ENCODE data around the gene PCBP3.
"Not testable (repeated sequence)": the region's sequence is repeated elsewhere in the genome, so short reads cannot be mapped to it uniquely, and the experiment has no call there.

The PCBP3 gene

DNA sequence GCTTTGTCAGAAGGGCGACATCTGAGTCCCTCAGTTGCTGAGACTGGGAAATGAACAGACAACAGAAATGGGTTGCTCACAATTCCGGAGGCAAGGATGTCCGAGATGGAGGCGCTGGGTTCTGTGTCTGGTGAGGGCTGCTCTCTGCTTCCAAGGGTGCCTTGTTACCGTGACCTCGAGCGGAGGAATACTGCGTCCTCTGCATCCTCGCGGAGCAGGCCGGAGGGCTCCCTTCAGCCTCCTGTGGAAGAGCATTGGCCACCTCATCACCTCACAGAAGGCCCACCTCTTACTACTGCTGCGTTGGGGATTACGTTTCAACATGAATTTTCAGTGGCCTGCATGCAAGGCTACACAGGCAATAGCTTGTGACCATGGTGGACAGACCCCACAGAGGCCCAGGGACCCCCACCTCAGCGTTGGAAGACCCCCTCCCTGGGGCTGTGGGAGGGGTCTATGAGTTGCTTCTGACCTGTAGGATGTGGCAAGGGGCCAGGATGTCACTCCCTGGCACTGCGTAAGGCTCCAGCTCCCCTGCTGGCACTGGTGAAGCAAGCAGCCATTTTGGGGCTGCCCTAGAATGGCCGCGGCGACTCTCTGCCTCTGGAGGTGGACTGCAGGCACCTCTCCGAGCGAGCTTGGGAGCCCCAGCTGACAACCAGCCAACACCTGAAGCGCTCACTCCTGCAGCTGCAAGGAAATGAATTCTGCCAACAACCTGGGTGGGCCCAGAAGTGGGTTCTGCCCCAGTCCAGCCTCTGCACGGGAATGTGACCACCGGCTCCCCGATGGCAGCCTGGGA lies 301.7 kb downstream of the PCBP3 start:
- DNase-seq (ENCODE audit: low read depth in 2 of 2): no peak

DNA sequence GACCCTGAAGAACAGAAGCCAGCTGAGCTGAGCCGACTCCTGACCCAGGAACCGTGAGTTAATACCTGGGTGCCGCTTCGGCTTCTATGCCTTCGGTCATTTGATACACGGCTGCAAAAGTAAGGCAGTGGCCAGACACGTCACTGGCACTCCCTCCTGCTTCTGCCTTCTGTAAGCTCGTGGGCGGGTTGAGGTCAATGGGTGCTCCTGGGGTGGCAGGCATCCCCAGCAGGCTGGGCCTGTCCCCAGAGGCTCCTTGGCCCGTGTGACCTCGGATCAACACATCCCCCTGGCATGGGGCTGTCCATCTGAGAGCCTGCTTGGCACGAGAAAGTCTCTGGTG lies 302.3 kb downstream of the PCBP3 start:
- no peak for DNase-seq (ENCODE audit: low read depth in 2 of 2)

DNA sequence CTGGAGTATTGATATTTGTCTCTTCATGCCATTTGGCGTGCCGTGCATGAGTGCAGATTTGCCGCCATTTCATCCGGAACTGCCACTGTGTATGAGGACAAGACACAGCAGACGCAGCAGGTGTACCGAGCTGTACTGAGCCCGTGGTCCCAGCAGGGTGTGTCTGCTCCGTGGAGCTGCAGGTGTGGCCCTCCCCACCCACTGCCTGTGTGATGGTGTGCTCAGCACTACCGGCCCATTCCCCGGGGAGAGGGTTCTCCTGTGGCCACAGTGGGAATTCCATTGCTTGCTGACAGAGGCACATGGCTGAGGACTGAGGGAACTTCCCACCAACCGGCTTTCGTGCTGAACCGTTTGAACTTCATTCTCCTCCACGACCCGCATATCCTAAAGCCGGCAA lies 303.8 kb downstream of the PCBP3 start:
- DNase-seq (ENCODE audit: low read depth in 2 of 2): no peak

DNA sequence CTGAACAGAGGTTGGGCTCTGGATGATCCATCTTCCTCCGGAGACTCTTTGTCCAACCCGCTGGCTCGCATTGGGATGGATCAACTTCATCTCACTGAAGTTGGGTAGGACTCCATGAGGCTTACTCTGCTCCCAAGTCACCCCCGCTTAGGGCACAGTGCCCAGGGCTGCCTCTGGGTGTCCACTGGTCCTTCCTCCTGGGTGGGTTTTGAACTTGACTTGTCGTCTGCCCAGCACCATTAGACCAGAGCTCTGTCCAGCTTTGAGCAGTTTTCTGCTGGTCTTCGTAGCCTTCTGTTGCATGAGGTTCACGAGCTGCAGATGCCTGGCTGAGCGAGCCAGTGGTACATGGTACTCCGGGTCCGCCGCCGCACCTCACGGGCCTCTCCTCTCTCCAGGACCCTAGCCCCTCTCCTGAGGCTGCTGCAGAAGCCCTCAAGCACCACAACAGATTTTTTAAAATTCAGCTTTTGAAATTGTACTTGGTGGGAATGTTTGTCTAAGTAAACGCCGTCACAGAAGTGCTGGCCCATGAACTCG lies 304.3 kb downstream of the PCBP3 start:
- no peak for DNase-seq (ENCODE audit: low read depth in 2 of 2)

DNA sequence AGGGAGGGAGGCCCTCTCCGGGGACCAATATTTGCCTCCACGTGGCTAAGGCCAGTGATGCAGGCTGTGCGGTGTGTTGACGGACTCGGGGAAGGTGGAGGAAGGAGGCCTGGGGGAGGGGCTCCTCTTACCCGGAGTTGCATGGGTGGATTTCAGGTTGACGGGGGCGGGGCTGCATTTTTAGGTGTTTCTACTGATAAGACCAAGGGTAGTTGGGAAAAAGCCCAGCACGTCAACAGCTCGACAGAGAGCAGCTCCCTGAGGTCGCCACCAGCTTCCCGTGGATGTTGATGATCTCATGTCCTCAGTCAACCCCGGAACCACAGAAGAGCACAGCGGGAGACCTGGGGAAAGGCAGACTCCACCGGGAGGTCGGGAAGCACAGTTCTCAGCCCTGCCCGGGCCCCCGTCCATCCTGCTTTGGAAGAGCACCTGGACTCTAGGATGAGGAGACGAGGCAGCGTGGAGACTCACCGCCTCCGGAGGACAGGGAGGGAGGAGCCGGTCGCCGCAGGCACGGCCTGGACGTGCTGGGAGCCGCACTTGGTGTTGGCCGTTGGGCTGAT lies 305.1 kb downstream of the PCBP3 start:
- no peak for DNase-seq (ENCODE audit: low read depth in 2 of 2)

DNA sequence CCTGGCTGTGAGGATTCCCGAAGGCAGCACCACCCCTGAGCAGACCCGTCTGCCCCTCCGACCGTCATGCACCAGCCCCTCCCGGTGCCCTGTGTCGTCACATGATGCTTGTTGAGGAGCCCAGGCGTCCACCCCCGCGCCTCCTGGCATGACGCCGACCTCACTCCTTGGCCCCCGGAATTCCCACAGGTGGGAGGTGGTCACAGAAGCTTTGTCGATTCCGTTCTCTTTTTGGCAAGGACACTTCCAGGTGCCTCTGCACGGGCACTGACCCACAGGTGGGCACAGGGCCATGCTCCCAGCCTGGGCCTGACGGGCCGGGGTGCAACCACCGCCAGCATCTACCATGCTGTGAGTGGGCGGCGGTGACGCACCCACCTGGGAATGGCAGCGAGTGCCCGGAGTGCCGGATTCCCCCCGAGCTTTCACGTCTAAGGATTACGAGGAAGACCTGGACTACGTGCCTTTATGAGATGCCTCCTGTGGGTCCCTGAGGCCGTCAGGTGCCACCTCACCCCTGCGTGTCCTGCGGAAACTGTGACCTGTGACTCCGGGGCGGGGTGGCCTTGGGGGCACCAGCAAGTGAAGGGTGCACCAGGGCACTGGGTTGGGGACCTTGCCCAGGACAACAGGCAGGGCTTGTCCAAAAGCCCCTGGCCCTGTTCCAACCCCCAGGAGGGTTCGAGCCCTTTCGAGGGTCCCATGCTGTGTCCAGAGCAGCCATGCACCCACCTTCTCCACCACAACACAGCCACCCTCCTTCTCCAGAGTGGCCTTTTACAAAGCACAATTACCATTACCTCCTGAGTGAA lies 306.6 kb downstream of the PCBP3 start:
- DNase-seq (ENCODE audit: low read depth in 2 of 2): no peak

DNA sequence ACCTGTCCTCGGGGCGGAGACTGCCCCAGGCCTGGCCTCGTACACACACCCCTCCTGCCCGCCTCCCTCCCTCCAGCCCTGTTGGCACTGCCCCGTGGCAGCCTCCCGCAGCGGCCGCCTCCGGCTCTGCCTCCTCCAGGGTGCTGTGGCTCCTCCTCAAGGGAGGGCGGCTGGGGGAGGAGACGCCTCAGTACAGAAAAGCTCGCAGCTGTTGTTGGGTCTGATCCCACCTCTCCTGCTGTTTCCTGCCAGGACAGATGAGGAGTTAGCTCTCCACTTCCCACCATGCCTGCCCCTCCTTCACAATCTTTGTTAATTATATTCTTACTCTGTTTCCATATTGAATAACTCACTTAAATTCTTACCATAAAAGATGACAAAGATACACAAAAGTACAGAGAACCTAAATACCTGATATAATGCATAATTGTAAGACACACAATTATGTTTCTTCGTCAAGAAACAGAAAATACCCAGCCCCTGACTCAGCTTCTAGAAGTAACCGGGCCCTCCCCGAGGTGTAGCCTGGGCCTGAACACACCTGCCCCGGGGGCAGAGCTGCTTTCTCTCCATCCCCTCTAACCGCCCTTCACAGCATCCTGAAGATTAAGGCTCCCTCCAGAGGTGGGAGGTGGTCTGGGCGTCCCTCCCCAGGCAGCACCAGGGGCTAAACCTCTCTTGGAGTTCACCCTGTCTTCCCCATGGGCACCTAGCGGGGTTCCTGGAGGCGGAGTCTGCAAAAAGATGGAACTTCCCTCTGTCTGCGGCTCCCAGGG lies 307.4 kb downstream of the PCBP3 start:
- no peak for DNase-seq (ENCODE audit: low read depth in 2 of 2)

DNA sequence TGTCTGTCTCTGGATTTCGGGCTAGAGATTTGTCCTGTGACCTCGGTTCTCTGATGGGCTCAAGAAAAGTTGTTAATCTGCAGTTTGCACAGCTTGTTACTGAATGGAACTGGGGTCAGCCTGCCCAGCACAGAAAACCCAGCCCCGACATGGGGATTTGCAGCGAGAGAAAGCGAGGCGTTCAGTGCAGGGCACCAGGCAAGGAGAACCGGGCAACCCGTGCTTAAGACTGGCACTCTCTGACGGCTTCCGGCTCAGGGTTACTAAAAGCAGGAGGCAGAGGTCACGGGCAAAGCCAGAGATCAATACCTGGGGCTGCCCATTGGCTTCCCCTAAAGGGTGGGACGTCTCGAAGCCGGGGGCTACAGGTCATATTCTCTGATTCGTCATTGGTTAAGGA lies 308.2 kb downstream of the PCBP3 start:
- no peak for DNase-seq (ENCODE audit: low read depth in 2 of 2)

DNA sequence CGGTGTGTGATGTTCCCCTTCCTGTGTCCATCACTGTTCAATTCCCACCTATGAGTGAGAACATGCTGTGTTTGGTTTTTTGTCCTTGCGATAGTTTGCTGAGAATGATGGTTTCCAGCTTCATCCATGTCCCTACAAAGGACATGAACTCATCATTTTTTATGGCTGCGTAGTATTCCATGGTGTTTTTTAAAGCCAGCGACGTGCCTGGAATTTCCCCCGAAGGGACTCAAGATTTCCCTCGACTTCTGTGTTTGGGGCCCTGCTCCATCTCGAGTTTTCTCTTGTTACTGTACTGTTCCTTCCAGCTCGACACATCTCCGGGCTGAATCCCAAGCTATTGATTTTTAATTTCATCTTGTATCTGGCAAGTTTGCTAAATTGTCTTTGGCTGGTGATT lies 309.0 kb downstream of the PCBP3 start:
- DNase-seq (ENCODE audit: low read depth in 2 of 2): not testable (repeated sequence)

DNA sequence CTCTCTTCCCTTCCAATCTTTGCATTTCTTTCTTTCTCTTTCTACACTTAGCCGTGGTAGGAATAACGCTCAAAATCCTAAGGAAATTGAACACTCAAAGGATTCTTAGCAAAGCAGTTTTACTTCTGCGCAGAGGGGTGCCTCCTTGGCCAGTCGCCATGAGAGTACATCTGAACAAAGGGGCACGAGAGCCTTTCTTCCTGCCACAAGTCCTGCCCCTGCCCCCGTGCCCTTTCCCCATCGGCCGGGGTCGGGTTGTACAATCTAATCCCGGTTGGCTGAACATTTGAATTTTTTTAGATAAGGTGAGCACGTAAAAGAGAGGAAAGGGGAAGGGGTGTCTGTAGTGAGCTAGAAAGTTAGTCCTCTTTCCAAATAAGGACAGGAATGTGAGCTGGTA lies 309.4 kb downstream of the PCBP3 start:
- no peak for DNase-seq (ENCODE audit: low read depth in 2 of 2)

DNA sequence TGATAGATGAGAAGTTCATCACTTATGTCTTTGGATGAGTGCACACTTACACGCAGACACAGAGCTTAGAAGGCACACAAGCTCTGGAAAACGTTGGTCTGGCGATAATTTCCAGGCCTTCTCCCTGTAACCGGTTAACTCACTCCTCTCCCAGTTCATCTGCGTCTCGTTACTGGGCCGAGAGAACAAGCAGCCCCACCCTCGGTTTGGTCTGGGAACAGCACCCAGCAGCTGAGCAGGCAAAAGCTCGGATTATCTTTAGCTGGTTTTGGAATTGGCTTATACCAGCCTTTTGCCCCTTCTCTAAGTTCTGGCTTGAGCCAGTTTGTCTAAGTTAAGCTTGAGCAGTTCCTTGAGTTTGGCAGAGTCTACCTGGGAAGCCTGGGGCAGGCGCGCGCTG lies 310.7 kb downstream of the PCBP3 start:
- DNase-seq (ENCODE audit: low read depth in 2 of 2): no peak

DNA sequence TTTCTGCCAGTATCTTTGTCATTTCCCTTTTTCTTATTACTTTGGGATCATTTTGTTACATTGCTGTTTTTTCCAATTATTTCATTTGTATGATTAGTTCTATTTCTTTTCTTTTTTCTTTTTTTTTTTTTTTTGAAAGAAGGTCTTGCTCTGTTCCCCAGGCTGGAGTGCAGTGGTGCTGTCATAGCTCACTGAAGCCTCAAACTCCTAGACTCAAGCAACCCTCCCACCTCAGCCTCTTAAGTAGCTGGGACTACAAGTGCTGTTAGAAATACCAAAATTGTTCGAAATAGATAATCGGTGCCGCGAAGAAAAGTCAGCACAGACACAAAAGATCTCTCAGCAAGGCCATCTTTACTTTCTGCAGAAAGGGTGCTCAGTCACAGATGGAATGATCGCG lies 311.4 kb downstream of the PCBP3 start:
- no peak for DNase-seq (ENCODE audit: low read depth in 2 of 2)

DNA sequence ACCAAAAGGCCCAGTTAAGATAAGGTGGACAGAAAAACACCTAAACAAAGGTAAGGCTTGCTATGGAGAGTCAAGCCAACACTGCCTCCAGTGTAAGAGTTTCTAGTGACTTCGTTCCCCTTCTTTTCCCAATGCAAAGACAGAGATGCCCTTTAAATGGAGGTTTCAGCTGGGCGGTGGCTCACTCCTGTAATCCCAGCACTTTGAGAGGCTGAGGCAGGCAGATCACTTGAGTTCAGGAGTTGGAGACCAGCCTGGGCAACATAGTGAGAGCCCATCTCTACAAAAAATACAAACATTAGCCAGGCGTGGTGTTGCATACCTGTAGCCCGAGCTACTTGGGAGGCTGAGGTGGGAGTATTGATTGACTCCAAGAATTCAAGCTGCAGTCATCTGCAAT lies 314.0 kb downstream of the PCBP3 start:
- no peak for DNase-seq (ENCODE audit: low read depth in 2 of 2)

DNA sequence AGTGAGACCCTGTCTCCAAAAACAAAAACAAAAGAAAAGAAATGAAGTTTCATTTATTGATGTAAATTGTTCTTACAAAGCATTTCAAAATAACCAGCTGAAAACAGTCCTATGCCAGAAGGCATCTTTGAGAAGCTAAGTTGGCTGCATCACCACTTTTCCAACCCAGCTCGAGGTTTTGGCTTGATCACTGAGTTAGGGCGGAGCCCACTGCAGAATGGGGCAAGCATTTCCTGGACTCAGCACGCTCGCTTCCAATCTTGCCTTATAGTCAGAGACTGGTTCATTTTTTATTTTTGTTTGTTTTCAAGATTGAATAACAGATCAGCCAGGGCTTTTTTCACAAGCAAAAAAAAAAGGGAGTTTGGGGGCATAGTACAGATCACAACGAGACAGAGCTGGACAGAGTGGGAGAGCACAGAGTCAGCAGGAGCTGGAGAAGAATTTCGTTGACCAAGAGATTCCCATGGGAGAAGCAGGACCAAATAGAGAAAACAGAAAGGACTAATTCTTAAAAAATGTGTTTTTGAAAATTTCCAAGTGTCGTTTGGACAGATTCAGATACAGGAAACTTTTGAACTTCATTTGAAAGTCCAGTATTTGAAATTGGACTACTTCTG lies 314.6 kb downstream of the PCBP3 start:
- DNase-seq (ENCODE audit: low read depth in 2 of 2): no peak

DNA sequence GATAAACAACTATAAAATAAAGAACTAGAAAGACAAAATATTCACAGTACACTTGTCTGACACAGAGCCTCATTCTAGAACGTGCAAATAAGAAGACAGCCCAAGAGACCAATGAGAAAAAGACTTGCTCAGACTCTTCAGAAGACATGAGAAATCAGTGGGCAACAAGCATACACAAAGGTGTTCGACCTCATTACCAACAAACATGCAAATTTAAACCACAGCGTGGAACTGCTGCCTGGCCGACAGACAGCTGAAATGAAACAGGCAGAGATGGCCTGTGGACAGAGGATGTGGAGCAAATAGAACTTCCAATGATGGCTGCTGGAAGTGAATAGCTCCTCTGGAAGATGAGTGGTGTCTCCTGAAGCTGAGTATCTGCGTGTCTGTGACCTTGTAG lies 315.7 kb downstream of the PCBP3 start:
- no peak for DNase-seq (ENCODE audit: low read depth in 2 of 2)

DNA sequence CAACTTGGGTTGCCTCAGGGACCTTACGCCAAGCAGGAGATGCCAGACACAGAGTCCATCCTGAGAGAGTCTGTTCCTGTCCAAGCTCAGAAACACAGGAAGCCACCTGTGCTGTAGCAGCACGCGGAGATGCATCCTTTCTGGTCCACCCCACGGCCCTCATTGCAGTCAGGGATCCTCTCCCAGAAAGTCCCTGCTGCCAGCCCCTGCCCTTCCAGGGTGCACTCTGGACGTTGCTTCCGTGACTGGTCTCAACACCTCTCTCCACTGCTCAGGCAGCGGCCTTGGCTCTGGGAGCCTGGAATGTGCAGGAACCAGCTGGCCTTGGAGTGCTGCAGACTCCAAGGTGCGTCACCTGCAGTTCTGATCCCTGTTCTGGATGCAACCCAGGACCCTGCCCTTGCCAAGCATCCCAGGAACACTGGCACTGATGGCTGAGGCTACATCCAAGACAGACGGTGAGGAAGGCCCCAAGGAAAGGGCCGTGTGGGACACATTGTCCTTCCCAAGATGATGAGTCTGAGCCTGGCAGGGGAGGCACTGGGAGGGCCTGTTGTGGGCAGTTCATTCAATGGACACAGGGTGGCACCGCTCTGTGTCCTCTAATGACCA lies 316.4 kb downstream of the PCBP3 start:
- DNase-seq (ENCODE audit: low read depth in 2 of 2): no peak

DNA sequence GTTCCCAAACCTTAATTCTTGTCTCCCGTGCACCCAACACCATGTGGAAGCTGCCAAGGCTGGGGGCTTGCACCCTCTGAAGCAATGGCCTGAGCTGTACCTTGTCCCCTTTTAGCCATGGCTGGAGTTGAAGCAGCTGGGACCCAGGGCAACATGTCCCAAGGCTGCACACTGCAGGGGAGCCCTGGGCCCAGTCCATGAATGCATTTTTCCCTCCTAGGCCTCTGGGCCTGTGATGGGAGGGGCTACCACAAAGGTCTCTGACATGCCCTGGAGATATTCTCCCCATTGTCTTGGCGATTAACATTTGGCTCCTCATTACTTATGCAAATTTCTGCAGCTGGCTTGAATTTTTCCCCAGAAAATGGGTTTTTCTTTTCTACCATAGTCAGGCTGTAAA lies 317.9 kb downstream of the PCBP3 start:
- DNase-seq (ENCODE audit: low read depth in 2 of 2): not testable (repeated sequence)

DNA sequence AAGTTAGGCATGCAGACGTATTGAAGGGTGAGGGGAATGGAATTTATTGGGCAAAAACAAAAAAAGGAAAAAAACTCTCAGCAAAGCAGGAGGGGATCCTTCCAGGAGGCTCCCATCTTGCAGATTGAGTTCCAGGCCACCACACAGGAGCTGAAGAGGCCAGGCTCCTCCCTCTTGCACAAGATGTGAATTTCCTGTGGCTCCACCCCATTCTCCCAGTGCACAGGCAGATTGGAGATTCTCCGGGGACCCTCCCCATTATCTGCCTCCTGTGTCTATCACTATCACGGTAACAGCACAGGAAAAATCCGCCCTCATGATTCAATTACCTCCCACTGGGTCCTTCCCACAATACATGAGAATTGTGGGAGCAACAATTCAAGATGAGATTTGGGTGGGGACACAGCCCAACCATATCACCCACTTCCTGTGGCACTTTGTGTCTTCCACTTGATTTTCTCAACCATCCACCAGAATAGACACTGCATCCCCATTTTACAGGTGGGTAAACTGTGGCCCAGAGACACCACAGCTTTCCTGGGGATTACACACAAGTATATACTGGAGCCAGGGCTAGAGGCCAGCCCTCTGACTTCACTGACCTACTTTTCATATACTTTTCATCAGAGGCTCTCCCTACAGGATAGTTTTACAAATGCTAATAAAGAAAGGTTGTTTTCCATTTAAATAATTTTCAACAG lies 319.2 kb downstream of the PCBP3 start:
- DNase-seq (ENCODE audit: low read depth in 2 of 2): no peak

DNA sequence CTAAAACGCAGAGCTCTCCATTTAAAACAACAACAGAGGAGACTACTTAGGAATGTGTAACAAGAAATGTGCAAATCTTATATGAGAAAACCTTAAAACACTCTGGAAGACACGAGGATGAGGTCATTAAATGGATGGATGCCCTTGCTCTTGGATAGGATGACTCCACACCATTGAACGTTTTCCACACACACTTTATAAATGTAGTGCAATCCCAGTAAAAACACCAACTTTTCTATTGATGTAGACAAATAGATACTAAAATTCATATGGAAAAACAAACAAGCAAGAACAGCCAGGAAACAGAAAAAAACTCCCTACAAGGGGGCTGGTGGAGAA lies 319.7 kb downstream of the PCBP3 start:
- DNase-seq (ENCODE audit: low read depth in 2 of 2): no peak

DNA sequence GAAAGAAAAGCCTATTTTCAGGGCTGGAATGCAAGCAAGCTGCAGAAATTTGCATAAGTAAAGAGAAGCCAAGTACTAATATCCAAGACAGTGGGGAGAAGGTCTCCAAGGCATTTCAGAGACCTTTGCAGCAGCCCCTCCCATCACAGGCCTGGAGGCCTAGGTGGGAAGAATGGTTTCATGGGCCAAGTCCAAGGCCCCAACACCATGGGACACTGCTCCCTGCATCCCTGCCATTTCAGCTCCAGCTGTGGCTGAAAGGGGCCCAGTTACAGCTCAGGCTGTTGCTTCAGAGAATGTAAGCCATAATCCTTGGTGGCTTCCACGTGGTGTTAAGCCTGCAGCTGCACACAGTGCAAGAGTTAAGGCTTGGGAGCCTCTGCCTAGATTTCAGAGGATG lies 321.1 kb downstream of the PCBP3 start:
- DNase-seq (ENCODE audit: low read depth in 2 of 2): no peak

All from activated CD4-positive, alpha-beta T cell treated with anti-CD3 and anti-CD28 coated beads for 24 hours (primary cell).